HG02798 (cell line): Measurements from ENCODE around the gene MAP1A.

Experiments
- ATAC-seq: cut with Tn5 transposase; IDR thresholded peaks from one replicate; pipeline ENCODE4 v1.9.1; 2021; ENCODE audit warnings: mild to moderate bottlenecking; ENCODE audit not compliant: unreplicated experiment, poor library complexity

The MAP1A gene

DNA sequence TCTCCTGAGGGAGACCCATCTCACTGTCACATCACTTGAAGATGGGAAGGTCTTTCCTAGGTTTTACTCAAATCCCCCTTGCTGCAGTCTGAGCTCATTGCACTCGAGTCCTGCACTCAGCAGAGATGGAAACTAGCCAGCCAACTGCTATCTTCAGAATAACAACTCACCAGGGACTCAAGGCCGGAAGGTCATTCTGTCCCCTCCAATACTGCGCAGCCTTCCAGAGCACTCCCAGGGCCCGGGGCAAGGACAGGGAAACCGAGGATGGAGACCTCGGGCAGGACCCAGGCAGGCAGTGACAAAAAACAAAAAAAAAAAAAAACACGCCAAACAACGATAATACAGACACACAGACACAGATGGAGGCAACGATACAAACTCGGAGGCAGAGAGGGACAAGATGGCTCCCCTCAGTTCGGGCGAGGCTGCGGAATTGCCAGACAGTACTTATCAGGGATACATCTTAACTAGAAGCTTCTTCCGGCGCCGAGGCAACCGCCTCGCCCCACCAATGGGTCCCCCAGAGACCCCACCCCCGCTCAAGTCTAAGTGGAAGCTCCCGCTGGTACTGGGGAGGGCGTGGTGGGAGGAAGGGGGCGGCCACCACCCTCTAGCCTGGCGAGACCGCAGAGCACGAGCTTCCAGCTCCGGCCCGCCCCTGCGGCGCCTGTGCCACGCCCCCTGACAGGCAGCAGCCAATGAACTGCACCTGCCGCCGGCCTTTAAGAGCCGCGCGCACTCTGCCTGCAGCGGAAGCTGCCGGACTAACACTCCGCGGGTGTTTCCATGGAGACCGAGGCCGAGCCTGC is 7.0 kb upstream of the MAP1A start:
- peak; percentile 98 for ATAC-seq

DNA sequence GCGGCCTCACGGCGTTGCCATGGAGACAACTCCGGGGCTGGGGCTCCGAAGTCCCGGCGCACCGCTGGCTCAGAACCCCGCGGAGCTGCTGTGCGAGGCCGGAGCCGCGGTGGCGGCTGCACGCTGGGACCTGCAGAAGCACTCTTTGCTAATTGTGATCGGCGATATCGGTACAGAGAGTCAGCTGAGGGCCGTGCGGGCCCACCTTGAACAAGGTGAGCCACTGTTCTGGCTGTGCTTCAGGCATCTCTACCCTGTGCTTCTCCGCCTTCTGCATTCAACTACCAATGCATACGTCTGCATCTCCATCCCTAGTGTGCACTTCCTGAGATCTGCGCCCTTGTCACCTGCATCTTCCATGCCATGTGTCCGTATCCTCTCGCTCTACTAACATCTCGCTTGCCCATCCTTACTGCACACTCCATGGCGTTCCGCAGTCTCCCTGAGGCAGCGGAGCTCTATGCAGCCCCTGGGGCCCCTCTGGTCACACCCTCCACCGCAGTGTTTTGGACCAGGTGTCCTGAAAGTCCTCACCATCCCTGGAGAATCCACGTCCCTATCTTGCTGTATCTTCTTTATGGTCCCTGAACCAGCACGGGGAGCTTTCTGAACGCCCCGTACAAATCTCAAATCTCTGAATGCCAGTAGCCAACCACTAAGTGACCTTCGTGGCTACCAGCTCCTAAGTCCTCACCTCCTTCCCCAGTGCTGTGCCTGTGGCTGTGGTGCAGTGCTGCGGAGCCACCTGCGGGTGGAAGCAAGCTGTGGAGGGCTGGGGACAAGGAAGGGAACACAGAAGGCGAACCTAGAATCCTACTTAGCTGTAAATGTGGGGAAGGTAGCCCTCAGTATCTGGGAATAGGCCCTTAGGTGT is 6.2 kb upstream of the MAP1A start:
- no peak for ATAC-seq

DNA sequence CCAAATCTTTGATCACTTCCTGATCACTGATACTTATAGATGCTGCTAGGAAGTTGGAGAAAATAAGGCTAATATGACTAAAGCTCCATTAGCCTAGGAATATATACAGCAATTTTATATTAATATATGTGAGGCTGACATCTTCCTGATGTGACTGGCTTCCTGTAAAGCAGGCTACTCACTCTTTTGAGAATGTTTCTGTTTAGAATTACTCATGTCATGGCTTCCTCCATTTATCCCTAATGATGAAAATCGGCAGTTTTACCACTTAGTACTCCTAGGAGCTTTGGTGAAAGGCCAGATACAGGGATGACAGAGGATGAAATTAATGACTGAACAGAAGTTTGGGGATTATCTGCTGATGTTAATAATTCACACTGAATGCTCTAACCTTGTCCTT is 3.9 kb upstream of the MAP1A start:
- no peak for ATAC-seq

DNA sequence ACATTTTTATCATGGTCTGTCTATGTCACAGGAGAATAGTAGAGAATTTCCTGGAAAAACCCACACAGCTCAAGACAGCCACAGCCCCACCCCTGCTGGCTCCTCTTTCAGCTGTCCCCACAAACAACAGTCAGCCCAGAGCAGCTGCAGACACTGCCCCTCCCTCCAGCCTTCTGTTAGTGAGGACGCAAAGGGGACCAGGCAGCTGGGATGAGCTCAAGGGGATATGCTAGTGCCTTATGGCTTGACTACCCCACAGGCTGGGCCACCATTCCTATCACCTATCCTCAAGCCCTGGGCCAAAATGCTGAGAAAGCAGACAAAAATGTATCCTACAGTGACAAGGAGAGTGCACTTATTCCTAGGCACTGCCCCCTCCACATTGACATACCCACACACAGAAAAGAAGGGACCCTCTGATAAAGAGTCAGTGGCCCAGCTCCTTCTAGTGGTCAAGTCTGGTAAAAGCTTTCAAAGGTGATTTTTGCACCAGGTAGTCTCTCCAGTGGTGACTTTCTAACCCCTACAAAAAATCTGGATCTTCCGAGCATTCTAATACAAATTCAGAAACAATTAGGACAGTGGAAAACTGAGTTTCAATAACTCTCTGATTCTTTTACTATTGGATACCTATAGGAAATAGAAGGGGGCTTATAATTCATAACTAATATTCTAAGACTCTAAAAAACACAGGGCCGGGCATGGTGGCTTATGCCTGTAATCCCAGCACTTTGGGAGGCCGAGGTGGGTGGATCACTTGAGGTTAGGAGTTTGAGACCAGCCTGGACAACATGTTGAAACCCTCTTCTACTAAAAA is 3.0 kb upstream of the MAP1A start:
- no peak for ATAC-seq

DNA sequence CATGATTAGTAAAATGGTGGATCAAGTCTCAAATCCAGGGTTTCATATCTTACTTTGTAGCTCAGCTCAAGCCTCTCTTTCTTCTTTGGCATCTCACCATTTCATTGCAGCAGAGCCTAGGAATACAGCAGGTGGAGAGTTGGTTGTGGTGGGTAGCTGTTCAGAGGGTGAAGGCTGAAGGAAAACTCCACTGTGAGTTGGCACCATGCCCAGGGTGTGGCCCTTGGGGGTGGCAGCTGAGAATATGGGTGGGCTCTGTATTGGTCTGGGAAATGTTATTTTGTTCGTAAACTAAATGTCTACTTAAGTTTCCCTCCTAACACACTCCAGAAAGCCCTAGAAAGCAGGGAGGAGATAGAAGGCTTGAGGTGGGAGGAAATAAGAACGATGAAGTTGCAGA is 1.7 kb upstream of the MAP1A start:
- no peak for ATAC-seq

DNA sequence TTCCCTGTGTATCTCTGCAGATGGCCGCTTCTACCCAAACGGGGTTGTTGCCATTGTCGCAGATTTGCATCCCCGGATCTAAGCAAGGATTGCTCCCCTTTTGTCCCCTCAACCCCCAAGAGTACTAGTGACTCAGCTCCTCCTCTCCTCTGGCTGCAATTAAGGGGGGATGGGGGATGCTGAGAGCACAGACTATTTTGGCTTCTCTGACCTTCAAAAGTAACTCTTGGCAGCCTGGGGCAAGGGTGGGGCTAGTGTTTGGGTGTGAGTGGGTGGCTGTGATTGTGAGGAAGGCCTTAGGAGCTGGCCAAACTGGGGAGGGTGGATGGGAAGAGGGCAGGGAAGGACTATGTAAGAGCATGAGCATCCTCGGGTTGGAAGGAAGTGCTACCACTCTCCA is 1.2 kb upstream of the MAP1A start:
- ATAC-seq, result no peak

DNA sequence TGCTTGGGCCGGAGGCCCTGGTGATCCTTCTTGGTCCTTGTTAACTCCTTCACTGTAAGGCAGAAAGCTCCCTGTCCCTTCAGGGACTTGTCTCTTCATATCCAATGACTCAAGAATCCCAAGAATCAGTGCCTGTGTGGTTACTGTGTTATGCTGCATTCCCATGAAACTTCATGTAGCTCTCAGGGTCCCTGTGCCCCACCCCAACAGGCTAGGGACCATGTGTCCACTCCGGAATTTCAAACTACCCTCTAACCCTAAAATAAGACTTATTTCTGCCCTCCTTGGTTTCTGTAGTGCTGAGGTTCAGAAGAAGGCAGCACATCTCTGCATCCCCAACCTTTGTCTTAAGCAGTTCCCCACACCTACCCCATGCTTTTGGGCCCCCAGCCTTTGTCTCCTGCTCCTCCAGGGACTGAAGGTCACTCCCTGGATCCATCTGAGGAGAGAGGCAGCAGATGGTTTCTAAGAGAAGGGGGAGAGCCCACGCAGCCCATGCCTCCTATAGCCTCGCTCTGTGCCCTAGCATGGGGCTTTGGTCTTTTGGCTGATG is 531 bp upstream of the MAP1A start:
- no peak for ATAC-seq

DNA sequence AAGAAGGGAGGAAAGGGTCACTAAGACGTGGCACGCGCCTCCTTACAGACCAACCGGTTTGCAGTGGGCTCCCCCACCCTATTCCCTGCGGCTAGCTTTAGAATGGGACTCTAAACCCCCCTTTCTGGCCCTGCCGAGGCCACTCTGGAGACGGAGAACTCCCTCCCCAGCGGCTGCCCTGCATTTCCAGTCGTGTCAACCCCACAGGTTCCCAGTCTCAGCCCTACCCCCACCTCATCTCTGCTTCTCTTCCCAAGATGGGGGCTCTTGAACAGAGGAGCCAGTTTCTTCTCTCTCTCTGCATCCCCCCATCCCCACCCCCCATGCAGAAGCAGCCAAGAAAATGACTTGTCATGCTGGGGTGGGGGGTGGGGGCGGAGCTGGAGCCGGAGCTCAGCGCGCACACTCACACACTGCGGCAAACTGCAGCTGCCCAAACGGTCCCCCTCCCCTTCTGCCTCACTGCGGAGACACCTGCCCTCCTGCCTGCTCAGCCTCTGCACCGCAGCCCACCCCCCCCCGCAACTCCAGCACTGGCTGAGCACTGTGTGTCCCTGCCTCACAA is 871 bp downstream of the MAP1A start:
- ATAC-seq, result no peak

DNA sequence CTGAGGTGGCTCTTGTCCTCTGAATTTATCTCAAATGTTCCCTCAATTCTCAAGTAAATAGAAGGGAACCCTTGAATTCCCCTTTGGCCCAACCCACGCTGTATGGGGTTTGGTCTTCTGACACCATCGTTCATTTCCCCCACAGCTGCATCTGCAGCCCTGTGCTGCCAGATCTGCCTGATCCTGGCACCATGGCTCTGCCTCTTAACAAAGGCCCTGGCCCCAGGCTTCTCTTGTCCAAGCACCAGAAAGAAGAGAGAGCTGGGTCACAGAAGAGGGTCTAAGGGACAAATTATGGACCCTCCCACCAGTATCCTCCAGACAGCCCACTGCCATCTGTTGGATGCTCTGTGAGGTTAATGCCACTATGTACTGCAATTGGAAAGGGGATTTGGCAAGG is 1.8 kb downstream of the MAP1A start:
- ATAC-seq, result no peak

DNA sequence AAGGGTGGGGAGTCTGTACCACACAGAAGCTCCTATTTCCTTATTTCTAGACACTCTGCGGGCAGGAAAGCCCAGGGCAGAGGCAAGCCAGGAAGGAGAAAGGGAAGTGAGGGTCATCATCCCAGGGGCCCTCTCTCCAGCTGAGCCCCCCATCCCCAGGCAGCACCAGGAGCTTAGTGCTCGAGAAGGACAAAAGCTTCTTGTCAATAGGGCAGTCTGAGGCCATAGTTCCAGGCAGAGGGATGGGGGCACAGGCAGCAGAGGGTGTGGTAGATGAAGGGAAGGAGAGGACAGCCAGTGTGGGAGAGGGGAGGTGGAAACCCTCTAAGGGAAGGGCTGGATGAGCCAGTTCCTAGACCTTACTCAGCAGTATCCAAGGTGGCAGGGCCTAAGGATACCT is 2.7 kb downstream of the MAP1A start:
- no peak for ATAC-seq

DNA sequence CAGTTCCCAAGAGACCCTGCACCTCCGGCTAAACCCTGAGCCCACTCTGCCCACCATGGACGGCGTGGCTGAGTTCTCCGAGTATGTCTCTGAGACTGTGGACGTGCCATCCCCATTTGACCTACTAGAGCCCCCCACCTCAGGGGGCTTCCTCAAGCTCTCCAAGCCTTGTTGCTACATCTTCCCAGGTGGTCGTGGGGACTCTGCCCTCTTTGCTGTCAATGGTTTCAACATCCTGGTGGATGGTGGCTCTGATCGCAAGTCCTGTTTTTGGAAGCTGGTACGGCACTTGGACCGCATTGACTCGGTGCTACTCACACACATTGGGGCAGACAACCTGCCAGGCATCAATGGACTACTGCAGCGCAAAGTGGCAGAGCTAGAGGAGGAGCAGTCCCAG is 4.0 kb downstream of the MAP1A start:
- ATAC-seq, result no peak

DNA sequence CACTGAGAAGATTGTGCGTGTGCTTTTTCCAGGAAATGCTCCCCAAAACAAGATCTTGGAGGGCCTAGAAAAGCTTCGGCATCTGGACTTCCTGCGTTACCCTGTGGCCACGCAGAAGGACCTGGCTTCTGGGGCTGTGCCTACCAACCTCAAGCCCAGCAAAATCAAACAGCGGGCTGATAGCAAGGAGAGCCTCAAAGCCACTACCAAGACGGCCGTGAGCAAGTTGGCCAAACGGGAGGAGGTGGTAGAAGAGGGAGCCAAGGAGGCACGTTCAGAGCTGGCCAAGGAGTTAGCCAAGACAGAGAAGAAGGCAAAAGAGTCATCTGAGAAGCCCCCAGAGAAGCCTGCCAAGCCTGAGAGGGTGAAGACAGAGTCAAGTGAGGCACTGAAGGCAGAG is 4.8 kb downstream of the MAP1A start:
- no peak for ATAC-seq

DNA sequence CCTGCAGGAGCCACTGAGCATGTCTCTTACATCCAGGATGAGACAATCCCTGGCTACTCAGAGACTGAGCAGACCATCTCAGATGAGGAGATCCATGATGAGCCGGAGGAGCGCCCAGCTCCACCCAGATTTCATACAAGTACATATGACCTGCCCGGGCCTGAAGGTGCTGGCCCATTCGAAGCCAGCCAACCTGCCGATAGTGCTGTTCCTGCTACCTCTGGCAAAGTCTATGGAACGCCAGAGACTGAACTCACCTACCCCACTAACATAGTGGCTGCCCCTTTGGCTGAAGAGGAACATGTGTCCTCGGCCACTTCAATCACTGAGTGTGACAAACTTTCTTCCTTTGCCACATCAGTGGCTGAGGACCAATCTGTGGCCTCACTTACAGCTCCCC is 6.2 kb downstream of the MAP1A start:
- no peak for ATAC-seq

DNA sequence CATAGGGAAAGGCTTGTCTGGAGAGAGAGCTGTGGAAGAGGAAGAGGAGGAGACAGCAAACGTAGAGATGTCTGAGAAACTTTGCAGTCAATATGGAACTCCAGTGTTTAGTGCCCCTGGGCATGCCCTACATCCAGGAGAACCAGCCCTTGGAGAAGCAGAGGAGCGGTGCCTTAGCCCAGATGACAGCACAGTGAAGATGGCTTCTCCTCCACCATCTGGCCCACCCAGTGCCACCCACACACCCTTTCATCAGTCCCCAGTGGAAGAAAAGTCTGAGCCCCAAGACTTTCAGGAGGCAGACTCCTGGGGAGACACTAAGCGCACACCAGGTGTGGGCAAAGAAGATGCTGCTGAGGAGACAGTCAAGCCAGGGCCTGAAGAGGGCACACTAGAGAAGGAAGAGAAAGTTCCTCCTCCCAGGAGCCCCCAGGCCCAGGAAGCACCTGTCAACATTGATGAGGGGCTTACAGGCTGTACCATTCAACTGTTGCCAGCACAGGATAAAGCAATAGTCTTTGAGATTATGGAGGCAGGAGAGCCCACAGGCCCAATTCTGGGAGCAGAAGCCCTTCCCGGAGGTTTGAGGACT is 6.9 kb downstream of the MAP1A start:
- no peak for ATAC-seq

DNA sequence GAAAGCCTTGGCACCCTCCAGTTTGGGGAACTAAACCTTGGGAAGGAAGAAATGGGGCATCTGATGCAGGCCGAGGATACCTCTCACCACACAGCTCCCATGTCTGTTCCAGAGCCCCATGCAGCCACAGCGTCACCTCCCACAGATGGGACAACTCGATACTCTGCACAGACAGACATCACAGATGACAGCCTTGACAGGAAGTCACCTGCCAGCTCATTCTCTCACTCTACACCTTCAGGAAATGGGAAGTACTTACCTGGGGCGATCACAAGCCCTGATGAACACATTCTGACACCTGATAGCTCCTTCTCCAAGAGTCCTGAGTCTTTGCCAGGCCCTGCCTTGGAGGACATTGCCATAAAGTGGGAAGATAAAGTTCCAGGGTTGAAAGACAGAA is 7.7 kb downstream of the MAP1A start:
- no peak for ATAC-seq

DNA sequence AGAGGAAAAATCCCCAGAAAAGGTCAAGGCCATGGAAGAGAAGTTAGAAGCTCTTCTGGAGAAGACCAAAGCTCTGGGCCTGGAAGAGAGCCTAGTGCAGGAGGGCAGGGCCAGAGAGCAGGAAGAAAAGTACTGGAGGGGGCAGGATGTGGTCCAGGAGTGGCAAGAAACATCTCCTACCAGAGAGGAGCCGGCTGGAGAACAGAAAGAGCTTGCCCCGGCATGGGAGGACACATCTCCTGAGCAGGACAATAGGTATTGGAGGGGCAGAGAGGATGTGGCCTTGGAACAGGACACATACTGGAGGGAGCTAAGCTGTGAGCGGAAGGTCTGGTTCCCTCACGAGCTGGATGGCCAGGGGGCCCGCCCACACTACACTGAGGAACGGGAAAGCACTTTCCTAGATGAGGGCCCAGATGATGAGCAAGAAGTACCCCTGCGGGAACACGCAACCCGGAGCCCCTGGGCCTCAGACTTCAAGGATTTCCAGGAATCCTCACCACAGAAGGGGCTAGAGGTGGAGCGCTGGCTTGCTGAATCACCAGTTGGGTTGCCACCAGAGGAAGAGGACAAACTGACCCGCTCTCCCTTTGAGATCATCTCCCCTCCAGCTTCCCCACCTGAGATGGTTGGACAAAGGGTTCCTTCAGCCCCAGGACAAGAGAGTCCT is 9.0 kb downstream of the MAP1A start:
- ATAC-seq, result no peak

DNA sequence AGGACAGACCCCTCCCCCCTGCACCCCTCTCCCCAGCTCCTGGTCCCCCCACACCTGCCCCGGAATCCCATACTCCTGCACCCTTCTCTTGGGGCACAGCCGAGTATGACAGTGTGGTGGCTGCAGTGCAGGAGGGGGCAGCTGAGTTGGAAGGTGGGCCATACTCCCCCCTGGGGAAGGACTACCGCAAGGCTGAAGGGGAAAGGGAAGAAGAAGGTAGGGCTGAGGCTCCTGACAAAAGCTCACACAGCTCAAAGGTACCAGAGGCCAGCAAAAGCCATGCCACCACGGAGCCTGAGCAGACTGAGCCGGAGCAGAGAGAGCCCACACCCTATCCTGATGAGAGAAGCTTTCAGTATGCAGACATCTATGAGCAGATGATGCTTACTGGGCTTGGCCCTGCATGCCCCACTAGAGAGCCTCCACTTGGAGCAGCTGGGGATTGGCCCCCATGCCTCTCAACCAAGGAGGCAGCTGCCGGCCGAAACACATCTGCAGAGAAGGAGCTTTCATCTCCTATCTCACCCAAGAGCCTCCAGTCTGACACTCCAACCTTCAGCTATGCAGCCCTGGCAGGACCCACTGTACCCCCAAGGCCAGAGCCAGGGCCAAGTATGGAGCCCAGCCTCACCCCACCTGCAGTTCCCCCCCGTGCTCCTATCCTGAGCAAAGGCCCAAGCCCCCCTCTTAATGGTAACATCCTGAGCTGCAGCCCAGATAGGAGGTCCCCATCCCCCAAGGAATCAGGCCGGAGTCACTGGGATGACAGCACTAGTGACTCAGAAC is 9.8 kb downstream of the MAP1A start:
- no peak for ATAC-seq

DNA sequence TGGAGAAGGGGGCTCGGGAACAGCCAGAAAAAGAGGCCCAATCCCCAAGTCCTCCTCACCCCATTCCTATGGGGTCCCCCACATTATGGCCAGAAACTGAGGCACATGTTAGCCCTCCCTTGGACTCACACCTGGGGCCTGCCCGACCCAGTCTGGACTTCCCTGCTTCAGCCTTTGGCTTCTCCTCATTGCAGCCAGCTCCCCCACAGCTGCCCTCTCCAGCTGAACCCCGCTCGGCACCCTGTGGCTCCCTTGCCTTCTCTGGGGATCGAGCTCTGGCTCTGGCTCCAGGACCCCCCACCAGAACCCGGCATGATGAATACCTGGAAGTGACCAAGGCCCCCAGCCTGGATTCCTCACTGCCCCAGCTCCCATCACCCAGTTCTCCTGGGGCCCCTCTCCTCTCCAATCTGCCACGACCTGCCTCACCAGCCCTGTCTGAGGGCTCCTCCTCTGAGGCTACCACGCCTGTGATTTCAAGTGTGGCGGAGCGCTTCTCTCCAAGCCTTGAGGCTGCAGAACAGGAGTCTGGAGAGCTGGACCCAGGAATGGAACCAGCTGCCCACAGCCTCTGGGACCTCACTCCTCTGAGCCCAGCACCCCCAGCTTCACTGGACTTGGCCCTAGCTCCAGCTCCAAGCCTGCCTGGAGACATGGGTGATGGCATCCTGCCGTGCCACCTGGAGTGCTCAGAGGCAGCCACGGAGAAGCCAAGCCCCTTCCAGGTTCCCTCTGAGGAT is 10.6 kb downstream of the MAP1A start:
- ATAC-seq, result no peak
